HG03135 (cell line): ENCODE measurements around the gene AKNAD1.
"Not testable (repeated sequence)": the region's sequence is repeated elsewhere in the genome, so short reads cannot be mapped to it uniquely, and the experiment has no call there.

ENCODE experiments used
- ATAC-seq: cut with Tn5 transposase; IDR thresholded peaks from one replicate; pipeline ENCODE4 v1.9.1; 2021; ENCODE audit warnings: mild to moderate bottlenecking, moderate library complexity; ENCODE audit not compliant: unreplicated experiment

AKNAD1 gene

DNA sequence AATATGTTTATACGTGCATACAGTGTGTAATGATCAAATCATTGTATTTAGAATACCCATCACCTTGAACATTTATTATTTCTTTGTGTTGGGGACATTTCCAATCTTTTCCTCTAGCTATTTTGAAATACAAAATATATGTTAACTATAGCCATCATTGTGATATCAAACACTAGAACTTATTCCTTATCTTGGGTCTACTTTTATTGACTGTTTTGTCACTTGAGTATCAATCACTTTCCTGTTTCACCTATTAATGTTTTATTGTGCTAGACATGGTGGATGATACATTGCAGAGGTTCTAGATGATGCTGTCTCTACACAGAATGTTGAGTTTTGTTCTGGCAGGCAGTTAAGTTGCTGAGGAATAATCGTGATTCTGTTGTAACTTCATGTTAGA, 64.5 kb downstream of the AKNAD1 start:
- ATAC-seq: no peak

DNA sequence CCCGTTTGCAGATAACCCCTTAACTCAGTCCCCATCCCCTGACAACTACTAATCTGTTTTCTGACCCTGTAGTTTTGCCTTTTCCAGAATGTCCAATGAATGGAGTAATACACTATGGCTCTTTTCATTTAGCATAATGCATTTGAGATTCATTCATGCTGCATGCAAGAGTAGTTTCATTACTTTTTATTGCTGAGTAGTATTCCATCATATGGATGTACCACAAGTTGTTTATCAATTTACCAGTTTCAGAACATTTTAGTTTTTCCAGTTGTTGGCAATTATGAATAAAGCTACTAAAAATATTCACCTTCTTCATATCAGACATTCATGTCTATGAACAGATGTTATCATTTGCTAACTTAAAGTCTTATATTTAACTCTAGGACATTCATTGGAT, 65.1 kb downstream of the AKNAD1 start:
- no peak for ATAC-seq

DNA sequence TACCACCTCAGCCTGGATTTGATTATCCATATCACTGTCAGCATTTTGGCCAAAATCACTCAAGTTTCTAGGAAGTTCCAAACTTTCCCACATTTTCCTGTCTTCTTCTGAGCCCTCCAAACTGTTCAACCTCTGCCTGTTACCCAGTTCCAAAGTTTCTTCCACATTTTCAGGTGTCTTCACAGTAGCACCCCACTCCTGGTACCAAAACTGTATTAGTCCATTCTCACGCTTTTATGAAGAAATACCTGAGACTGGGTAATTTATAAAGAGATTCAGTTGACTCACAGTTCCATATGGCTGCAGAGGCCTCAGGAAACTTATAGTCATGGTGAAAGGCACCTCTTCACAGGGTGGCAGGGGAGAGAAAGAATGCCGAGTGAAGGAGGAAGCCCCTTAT, 71.0 kb downstream of the AKNAD1 start:
- ATAC-seq: no peak

DNA sequence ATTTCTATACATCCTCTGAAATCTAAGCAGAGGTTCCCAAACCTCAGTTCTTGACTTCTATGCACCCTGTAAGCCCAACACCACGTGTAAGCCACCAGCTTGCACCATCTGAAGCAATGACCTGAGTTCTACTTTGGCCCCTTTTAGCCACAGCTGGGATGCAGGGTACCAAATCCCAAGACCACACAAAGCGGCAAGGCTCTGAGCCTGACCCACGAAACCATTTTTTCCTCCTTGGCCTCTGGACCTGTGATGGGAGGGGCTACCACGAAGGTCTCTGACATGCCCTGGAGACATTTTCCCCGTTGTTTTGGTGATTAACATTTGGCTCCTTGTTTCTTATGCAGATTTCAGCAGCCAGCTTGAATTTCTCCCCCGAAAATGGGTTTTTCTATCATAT, 71.6 kb downstream of the AKNAD1 start:
- ATAC-seq: no peak

DNA sequence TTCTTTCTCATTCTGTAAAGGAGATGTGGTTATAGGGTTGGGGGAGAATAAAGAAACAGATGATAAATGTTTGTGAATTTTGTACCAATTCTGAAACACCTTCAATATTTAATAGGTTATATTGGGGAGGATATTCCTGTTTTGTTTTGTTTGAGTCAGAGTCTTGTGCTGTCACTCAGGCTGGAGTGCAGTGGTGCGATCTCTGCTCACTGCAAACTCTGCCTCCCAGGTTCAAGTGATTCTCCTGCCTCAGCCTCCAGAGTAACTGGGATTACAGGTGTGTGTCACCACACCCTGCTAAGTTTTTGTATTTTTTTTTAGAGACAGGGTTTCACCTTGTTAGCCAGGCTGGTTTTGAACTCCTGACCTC, 75.3 kb downstream of the AKNAD1 start:
- not testable (repeated sequence) for ATAC-seq

DNA sequence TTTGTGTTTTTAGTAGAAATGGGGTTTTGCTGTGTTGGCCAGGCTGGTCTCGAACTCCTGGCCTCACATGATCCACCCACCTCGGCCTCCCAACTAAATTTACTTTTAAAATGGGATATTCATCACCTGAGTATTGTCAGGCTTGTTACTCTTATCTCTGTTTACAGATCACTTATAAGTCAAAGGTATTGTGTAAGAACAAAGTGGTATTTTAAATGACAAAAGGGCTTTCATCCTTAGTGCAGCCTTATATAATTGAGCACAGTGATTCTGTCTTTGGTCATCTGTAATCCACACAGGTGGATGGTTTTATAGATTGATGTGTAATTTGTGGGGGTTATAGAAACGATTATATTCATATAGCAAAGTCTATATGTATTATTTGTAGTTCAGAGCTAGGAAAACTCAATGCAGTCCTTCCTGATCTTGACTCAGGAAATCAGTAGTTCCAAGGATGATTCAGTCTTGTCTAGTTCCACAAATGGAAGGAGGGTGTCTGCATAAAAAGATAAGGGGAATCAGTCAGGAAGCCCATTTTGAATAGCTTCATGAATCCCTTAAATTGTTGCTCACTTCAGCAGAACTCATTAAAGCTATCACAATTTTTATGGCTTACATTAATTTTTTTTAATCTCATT, 75.8 kb downstream of the AKNAD1 start:
- no peak for ATAC-seq

DNA sequence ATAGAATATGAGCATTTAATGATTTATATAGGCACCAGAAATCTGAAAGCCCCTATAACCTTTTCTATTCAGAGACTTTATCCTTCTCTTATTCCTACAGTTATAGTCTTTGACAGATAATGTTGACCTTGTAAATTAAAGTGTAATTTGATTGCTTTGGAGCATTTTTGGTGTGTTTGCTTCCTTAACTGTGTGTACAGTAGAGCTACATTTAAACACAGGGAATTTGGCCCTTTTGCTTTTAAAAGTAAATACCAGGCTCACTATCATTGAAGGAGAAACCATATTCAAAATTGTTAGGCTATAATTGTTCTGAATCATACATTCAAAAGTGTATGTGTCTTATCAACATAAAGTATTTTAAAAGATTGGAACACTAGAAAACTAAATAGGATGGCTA, 77.4 kb downstream of the AKNAD1 start:
- ATAC-seq: no peak

DNA sequence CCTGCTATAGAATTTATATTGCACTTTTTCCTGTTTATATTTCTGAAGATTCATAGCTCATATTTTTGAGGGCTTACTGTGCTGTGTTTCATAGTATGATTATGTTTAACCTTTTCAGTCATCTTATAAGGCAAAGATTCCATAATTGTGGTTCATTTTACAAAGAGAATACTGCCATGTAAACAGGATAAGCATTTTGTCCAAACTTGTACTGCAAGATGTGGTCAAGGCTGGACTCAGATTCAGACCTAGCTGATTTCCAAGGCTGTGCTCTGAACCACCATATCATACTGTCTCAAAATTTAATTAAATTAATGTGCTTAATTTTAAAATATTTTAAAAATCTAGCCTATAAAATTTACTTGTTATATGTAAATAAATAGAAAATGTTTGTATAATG, 79.1 kb downstream of the AKNAD1 start:
- no peak for ATAC-seq

DNA sequence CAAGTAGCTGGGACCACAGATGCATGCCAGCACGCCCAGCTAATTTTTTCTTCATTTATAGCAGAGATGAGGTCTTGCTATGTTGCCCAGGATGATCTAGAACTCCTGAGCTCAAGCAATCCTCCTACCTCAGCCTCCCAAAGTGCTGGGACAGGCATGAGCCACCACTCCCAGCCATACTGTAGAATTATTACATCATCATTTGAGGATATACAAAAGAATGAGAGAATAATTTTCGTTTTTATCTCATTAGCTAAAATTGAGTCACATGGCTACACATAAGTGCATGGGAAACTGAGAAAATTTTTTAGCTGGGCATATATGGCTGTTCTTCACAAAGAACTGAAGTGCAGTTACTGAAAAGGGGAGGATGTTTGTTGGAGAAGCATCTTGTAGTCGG, 89.2 kb downstream of the AKNAD1 start:
- ATAC-seq: no peak

DNA sequence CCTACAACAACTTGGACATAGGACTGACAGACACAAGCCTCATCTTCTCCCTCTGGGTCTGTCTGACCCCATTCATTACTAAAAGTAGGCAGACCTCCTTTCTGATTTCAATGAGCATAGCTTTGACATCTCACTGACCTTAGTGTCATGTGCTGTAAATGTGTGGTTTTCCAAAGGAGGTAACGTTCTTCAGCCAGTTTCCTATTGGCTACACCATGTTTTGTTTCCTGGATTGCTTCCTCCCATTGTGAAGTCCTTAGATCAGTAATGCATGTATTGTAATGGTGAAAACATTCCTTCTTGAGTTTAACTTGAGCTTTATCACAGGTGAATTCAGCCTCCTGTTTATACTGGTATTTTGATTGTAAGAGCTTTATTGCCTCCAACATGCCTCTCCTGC, 89.8 kb downstream of the AKNAD1 start:
- no peak for ATAC-seq
